GM19240 (cell line): Measurements from ENCODE around the gene ADGRV1.
A peak's percentile ranks its signal among the peaks of the same experiment; 100 is the strongest.

Experiments
- DNase-seq: peaks from one replicate; pipeline ENCODE4 v3.0.0; 2011; ENCODE audit warnings: low spot score; ENCODE audit not compliant: insufficient read length

ADGRV1 gene, protein sequence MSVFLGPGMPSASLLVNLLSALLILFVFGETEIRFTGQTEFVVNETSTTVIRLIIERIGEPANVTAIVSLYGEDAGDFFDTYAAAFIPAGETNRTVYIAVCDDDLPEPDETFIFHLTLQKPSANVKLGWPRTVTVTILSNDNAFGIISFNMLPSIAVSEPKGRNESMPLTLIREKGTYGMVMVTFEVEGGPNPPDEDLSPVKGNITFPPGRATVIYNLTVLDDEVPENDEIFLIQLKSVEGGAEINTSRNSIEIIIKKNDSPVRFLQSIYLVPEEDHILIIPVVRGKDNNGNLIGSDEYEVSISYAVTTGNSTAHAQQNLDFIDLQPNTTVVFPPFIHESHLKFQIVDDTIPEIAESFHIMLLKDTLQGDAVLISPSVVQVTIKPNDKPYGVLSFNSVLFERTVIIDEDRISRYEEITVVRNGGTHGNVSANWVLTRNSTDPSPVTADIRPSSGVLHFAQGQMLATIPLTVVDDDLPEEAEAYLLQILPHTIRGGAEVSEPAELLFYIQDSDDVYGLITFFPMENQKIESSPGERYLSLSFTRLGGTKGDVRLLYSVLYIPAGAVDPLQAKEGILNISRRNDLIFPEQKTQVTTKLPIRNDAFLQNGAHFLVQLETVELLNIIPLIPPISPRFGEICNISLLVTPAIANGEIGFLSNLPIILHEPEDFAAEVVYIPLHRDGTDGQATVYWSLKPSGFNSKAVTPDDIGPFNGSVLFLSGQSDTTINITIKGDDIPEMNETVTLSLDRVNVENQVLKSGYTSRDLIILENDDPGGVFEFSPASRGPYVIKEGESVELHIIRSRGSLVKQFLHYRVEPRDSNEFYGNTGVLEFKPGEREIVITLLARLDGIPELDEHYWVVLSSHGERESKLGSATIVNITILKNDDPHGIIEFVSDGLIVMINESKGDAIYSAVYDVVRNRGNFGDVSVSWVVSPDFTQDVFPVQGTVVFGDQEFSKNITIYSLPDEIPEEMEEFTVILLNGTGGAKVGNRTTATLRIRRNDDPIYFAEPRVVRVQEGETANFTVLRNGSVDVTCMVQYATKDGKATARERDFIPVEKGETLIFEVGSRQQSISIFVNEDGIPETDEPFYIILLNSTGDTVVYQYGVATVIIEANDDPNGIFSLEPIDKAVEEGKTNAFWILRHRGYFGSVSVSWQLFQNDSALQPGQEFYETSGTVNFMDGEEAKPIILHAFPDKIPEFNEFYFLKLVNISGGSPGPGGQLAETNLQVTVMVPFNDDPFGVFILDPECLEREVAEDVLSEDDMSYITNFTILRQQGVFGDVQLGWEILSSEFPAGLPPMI (N-terminal part only)

GRCh38 chr5:90558344-90559192 is at the start of gene ADGRV1:
Gene ADGRV1, plus strand, starts transcription at chr5:90558797. Its CDS starts 99 bp downstream, at chr5:90558896.
- DNase-seq: no peak

DNA sequence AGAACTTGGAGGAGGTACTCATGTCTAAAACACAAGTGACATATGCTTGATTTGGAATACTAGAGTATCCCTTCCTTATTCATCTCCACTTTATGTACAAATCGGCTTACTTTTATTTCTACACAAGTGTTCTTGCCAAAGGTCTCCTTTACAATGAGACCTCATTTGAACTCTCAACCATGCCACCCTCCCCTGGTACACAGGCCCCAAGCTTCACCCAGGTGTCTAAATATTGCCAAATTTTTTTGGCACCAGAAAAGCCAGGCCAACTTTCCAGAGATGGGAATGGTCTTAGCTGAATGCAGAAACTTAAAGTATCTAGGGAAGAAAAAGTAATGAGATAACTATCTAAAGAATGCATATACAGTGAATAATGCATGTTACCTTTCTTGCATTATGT is 48.2 kb upstream of the ADGRV1 start:
- no peak for DNase-seq

GRCh38 chr5:90514520-90514919 is 44.1 kb upstream of the ADGRV1 start:
- DNase-seq: no peak

DNA sequence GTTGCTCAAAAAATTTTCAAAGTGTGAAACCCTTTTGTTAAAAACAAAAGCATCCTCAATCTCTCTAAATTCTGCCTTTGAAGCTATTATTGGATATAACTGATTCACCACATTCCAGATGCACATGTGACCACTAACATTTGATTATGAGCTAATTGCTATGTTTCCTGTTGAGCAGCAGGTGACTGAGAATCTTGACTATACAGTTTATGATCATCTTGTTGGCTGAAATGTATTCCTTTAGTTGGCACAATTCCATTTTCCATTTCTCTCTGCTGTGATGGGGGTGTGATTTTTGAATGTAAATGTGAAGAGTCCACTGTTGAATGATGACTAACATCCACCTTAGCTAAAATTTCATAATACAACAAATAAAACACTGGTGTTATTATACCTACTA is 39.9 kb upstream of the ADGRV1 start:
- DNase-seq: no peak

DNA sequence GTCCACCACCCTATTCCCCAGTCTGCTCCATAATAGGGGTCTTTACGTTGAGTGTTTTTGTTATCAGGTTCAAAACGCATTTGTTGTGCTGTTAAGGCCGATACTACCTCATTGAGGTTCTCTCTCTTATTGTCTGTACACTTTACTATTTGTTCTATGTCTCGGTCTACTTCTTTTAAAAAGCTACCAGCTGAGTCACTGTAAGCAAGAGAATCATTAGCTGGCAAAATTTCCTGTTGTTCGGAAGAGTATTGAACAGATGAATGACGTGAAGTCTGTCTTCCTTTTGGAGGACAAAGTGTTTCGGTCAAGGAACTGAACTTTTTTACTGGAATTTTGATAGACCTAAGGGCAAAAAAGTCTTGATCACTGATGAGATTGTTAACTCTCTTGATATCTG is 39.5 kb upstream of the ADGRV1 start:
- DNase-seq: no peak

- no peak for DNase-seq
These were observed 29.9 kb upstream of the ADGRV1 start for GRCh38 chr5:90528601-90529193.

DNA sequence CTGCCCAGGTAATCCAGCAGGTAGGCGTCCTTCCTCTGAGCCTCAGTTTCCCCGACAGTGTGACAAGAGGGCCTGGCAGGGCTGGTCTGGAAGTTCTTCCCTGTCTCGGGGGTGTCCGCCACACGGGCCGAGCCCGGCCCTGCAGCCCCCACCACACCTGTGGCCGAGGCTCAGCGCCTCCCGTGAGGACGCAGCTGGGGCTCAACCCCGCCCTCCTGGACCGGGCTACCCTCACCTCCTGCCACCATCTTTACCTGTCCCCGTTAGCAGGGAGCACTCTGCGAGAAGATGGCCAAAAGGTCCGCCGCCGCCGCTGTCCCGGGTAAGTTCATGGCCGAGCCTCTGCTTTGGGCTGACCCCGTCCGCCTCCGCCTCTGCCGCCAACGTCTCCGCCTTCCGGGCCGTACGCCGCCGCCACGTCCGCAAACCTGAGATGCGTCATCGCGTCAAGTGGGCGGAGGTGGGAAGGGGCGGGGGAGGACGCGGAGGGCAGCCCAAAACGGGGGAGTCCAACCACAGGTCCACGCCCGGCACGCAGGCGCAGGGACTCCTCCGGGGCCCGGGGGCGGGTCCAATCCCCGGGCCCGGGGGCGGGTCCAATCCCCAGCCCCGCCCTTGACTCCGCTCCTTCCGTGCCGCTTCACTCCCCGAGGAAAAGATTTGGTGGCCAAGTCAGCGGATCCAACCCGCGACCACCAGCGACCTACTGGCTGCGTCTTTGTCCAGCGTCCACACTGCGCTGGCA is 29.2 kb upstream of the ADGRV1 start, which contains the start of gene LYSMD3:
LYSMD3 (minus strand) TSS at position 391 of the 745 bp plus-strand sequence. CDS start 4,295 bp downstream, outside the sequence.
- DNase-seq: peak; percentile 76

- peak; percentile 31 for DNase-seq
These were observed 28.5 kb upstream of the ADGRV1 start for GRCh38 chr5:90529939-90530677.

GRCh38 chr5:90530736-90531487 is 27.7 kb upstream of the ADGRV1 start:
- no peak for DNase-seq

DNA sequence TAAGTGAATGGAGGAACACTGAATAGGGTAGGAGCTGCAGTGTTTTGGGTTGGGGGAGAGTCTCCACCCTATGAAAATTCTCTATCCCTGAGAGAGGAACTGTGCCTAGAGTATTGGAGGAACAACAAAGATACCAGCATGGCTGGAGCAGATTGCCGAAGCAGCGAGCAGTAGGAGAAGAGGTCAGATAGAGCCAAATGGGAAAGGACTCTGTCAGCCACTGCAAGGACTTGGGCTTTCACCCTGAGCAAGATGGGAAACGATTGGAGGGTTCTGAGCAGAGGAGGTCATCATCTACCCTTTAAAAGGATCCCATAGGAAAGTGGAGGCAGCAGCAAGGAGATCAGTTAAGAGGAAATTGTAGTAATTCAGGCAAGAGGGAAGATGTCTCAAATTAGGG is 24.8 kb upstream of the ADGRV1 start:
- DNase-seq: no peak

DNA sequence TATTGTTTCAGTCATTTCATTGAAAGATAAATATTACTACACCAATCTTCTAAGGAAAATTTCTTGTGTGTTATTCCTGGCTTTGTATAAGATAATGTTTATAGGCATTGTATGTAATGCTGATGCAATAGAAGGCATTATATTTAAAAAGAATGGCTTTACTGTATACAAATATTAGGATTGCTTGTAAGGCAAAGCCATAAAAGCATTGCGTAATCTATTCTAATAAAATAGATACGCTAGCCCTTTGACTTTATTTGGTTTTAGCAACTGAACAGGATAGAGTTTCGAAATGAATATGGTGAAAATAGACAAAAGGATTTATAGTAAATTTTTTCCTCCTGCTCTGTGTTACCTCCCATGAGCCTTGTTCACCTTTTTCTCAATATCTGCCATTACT is 23.7 kb upstream of the ADGRV1 start:
- DNase-seq: no peak

DNA sequence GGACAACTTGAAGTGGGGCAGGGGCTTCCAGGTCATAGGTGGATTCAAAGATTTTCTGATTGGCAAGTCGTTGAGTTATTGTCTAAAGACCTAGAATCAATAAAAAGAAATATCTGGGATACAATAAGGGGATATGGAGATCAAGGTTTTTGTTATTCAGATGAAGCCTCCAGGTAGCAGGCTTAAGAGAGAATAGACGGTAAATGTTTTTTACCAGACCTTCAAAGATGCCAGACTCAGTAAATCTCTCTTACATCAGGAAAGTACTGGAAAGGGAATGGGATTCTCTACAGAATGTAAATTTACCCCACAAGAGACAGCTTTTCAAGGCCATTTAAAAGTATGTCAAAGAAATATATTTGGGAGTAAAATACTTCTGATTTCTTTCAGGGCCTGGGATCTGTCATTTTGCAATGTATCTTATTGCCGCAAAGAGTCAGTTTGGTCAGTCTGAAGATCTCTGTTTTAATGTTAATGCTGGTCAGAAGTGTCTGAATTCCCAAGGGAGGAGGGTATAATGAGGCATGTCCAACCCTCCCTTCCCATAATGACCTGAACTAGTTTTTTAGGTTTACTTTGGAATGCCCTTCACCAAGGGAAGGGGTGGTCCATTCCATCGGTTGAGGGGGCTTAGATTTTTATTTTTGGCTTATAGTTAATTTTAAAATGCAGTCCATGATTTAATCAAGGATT is 15.6 kb upstream of the ADGRV1 start:
- no peak for DNase-seq

DNA sequence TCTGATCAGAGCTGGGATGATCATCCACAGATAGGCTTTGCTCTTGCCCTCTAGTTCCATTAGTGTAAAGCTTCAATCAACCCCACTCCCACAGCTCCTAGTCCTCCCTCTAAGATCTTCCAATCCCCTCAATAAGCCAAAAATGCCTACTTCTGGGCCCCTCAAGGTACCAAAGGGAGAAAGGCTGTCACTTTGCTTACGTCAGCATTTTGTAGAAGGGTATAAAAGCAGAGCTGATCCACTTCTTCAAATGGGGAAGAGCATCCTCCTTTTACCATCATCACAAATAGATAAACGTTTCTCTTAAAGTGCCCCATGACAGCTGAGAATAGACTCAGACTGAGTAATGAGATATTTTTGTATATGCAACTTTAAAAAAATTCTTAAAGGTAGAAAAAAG is 13.1 kb upstream of the ADGRV1 start:
- DNase-seq: no peak

- no peak for DNase-seq
These were observed 12.3 kb upstream of the ADGRV1 start for GRCh38 chr5:90546216-90546837.

DNA sequence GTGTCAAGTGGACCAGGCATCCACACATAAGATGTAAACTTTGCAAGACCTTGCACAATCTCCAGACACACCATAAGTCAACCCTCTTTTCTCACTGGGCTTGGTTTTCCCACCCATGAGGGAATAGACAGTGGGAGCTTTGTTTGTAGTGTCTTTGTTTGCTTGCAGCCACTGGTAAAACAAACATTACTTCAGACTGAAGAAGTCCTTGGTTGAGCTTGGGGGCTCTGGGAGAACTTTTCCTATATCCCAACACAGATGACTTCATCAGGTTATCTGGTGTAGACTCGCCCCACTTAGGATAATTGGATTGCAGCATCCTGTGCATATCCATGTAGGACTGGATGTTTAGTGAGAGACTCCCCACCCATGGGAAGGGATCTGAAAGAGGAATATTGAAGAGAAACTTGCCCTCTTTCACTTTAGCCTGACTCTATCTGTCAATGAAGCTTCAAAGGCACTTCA is 11.5 kb upstream of the ADGRV1 start:
- no peak for DNase-seq

DNA sequence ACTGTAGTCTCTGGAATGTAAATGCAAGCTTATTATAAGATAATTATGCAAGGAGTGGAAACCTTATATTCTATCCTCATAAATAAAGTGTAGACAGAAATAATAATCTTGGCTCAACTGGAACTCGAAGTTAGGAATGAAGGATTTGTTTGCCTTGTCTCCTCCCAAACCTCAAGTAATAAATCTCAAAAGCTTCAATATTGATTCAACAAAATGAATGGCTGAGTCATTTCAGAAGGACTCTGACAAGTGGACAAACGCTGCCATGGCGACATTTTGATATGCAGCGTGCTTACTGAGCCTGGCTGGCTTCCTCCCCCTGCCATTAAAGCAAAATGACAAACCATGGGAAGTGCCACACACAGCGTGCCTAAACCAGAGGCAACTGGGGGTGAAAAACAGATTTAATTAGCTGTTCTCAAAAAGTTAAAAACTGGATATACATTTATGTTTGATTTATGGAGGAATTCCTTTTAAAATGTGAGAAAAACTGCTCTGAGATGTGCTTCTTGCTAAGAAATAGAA is 10.5 kb upstream of the ADGRV1 start:
- no peak for DNase-seq

GRCh38 chr5:90549223-90549622 is 9.4 kb upstream of the ADGRV1 start:
- DNase-seq: no peak
